HG03097 (cell line): ENCODE data around the gene CDC42EP3.

Experiments
- ATAC-seq: cut with Tn5 transposase; IDR thresholded peaks from one replicate; pipeline ENCODE4 v1.9.1; 2021; ENCODE audit not compliant: unreplicated experiment, low FRiP score

The CDC42EP3 gene

GRCh38 chr2:37619959-37620300 is 51.5 kb downstream of the CDC42EP3 start:
- ATAC-seq = no peak

- no peak for ATAC-seq
Observed at GRCh38 chr2:37619230-37619958, 52.0 kb downstream of the CDC42EP3 start.

GRCh38 chr2:37618326-37618725 is 53.1 kb downstream of the CDC42EP3 start:
- ATAC-seq = no peak

- no peak for ATAC-seq
Observed at GRCh38 chr2:37617119-37617892, 54.1 kb downstream of the CDC42EP3 start.

- no peak for ATAC-seq
Observed at GRCh38 chr2:37616677-37617005, 54.8 kb downstream of the CDC42EP3 start.

GRCh38 chr2:37615804-37616676 is 55.4 kb downstream of the CDC42EP3 start:
- peak; percentile 61 for ATAC-seq

- ATAC-seq = no peak
Observed at GRCh38 chr2:37614061-37614738, 57.2 kb downstream of the CDC42EP3 start.

- ATAC-seq = no peak
Observed at GRCh38 chr2:37612382-37612781, 59.1 kb downstream of the CDC42EP3 start.

- no peak for ATAC-seq
Observed at GRCh38 chr2:37610638-37611289, 60.7 kb downstream of the CDC42EP3 start.

GRCh38 chr2:37609782-37610181 is 61.7 kb downstream of the CDC42EP3 start:
- no peak for ATAC-seq

- ATAC-seq = no peak
Observed at GRCh38 chr2:37604716-37605115, 66.7 kb downstream of the CDC42EP3 start.

GRCh38 chr2:37602702-37603101 is 68.7 kb downstream of the CDC42EP3 start:
- ATAC-seq = no peak

GRCh38 chr2:37602040-37602439 is 69.4 kb downstream of the CDC42EP3 start:
- no peak for ATAC-seq

GRCh38 chr2:37601569-37601968 is 69.9 kb downstream of the CDC42EP3 start:
- no peak for ATAC-seq

- peak; percentile 77 for ATAC-seq
Observed at GRCh38 chr2:37600735-37601134, 70.7 kb downstream of the CDC42EP3 start.

- no peak for ATAC-seq
Observed at GRCh38 chr2:37599688-37600525, 71.5 kb downstream of the CDC42EP3 start.

- no peak for ATAC-seq
Observed at GRCh38 chr2:37593694-37594093, 77.7 kb downstream of the CDC42EP3 start.

- ATAC-seq = no peak
Observed at GRCh38 chr2:37593024-37593423, 78.4 kb downstream of the CDC42EP3 start.
